IMR-90 (cell line): ENCODE measurements around the gene TK1. TPM values are rescaled to one million over a fixed set of nuclear protein-coding genes. Genes with fewer than 3 reads are reported as not detected.

ENCODE experiments used
- ATAC-seq: fragments of 200-7000 bp; cut with Tn5 transposase; 2 replicates; pipeline ENCODE4 v1.9.1; 2020; ENCODE audit warnings: low read depth, mild to moderate bottlenecking, moderate library complexity
- BruUV-seq: library from RNA; stranded (reverse); fragments of 400-500 nt; replicated peaks from 2 replicates; lab custom pipeline; 2021; lab: Mats Ljungman, UMichigan
- CTCF ChIA-PET: fragments of 300-600 bp; formaldehyde crosslinking; extraction: SDS; loops from one replicate; lab custom pipeline; 2021; ENCODE audit warnings: antibody characterized with exemption; lab: Yijun Ruan, JAX
- POLR2A ChIA-PET: fragments of 300-600 bp; sonication (Branson Sonifier 250); formaldehyde crosslinking; loops from one replicate; lab custom pipeline; 2022; ENCODE audit warnings: antibody characterized with exemption; ENCODE audit not compliant: unreplicated experiment; lab: Charles Lee
- DNase-seq: peaks from one replicate; pipeline ENCODE4 v3.0.0; 2013
- H2AFZ ChIP-seq: replicated peaks from 2 replicates; pipeline ENCODE3; 2013; ENCODE audit warnings: low read length, mild to moderate bottlenecking; ENCODE audit not compliant: poor library complexity
- H2AK5ac ChIP-seq: 2 replicates; pipeline ENCODE4 v1.6.1; 2013; ENCODE audit warnings: low read depth, low read length, inconsistent platforms
- H2AK9ac ChIP-seq: replicated peaks from 2 replicates; pipeline ENCODE3; 2013; ENCODE audit warnings: mild to moderate bottlenecking, low read depth, low read length, moderate library complexity; ENCODE audit not compliant: poor library complexity
- H2BK120ac ChIP-seq: 2 replicates; pipeline ENCODE4 v1.6.1; 2013; ENCODE audit warnings: low read depth, low read length, inconsistent platforms
- H2BK15ac ChIP-seq: 3 replicates; pipeline ENCODE4 v1.6.1; 2013; ENCODE audit warnings: low read depth, low read length, inconsistent platforms
- H2BK20ac ChIP-seq: 2 replicates; pipeline ENCODE4 v1.6.1; 2013; ENCODE audit warnings: low read depth, mild to moderate bottlenecking, inconsistent platforms, low read length, moderate library complexity
- H2BK5ac ChIP-seq: 2 replicates; pipeline ENCODE4 v1.6.1; 2013; ENCODE audit warnings: mild to moderate bottlenecking, low read depth, low read length, inconsistent platforms; ENCODE audit not compliant: poor library complexity, severe bottlenecking
- H3K14ac ChIP-seq: replicated peaks from 2 replicates; pipeline ENCODE4 v1.6.1; 2013; ENCODE audit warnings: low read depth, low read length, inconsistent platforms
- H3K18ac ChIP-seq: 2 replicates; pipeline ENCODE4 v1.6.1; 2013; ENCODE audit warnings: low read depth, low read length, control low read depth
- H3K23ac ChIP-seq: 2 replicates; pipeline ENCODE4 v1.6.1; 2013; ENCODE audit warnings: low read depth, low read length, inconsistent platforms
- H3K27ac ChIP-seq: 2 replicates; pipeline ENCODE4 v1.5.1; 2013; ENCODE audit warnings: mild to moderate bottlenecking, control low read depth, low read length; ENCODE audit not compliant: insufficient read depth
- H3K27me3 ChIP-seq: 2 replicates; pipeline ENCODE4 v1.6.1; 2013; ENCODE audit warnings: low read length; ENCODE audit not compliant: control insufficient read depth, insufficient read depth
- H3K36me3 ChIP-seq: 2 replicates; pipeline ENCODE4 v1.6.1; 2013; ENCODE audit warnings: low read length, mixed read lengths; ENCODE audit not compliant: control insufficient read depth, insufficient read depth
- H3K4ac ChIP-seq: 2 replicates; pipeline ENCODE4 v1.6.1; 2013; ENCODE audit warnings: low read depth, low read length, inconsistent platforms
- H3K4me1 ChIP-seq: 2 replicates; pipeline ENCODE4 v1.6.1; 2013; ENCODE audit warnings: low read length, mixed read lengths; ENCODE audit not compliant: control insufficient read depth, insufficient read depth
- H3K4me2 ChIP-seq: 2 replicates; pipeline ENCODE4 v1.6.1; 2013; ENCODE audit warnings: low read depth, mild to moderate bottlenecking, control low read depth, low read length, moderate library complexity
- H3K4me3 ChIP-seq: 2 replicates; pipeline ENCODE4 v1.5.1; 2013; ENCODE audit warnings: low read depth, mild to moderate bottlenecking, control low read depth, low read length, moderate library complexity; ENCODE audit not compliant: insufficient read depth
- H3K56ac ChIP-seq: 2 replicates; pipeline ENCODE4 v1.6.1; 2013; ENCODE audit warnings: low read length, inconsistent platforms; ENCODE audit not compliant: insufficient read depth; ENCODE audit errors: extremely low read depth
- H3K79me1 ChIP-seq, 2 experiments: 2 replicates each; pipeline ENCODE4 v1.6.1; 2013; ENCODE audit warnings: low read length in 2 of 2, inconsistent platforms in 1 of 2, low read depth in 1 of 2
- H3K9ac ChIP-seq: 2 replicates; pipeline ENCODE4 v1.6.1; 2013; ENCODE audit warnings: low read depth, low read length, control low read depth
- H3K9me1 ChIP-seq: 2 replicates; pipeline ENCODE4 v1.6.1; 2013; ENCODE audit warnings: low read length, inconsistent platforms; ENCODE audit not compliant: insufficient read depth
- H3K9me3 ChIP-seq: 2 replicates; pipeline ENCODE4 v1.6.1; 2013; ENCODE audit warnings: low read length; ENCODE audit not compliant: control insufficient read depth, insufficient read depth
- H4K20me1 ChIP-seq: 2 replicates; pipeline ENCODE4 v1.6.1; 2013; ENCODE audit warnings: low read length, inconsistent platforms; ENCODE audit not compliant: insufficient read depth
- H4K5ac ChIP-seq: 2 replicates; pipeline ENCODE4 v1.6.1; 2013; ENCODE audit warnings: mild to moderate bottlenecking, low read depth, low read length, control low read depth
- H4K8ac ChIP-seq, 2 experiments: 2 replicates each; pipeline ENCODE4 v1.6.1; 2013; ENCODE audit warnings: low read depth in 2 of 2, low read length in 2 of 2, control low read depth in 1 of 2, inconsistent platforms in 1 of 2
- H4K91ac ChIP-seq: 2 replicates; pipeline ENCODE4 v1.6.1; 2013; ENCODE audit warnings: low read depth, low read length, inconsistent platforms; ENCODE audit not compliant: insufficient read depth
- FOS ChIP-seq: fragments of 150-350 bp; IDR thresholded peaks from 2 replicates; pipeline ENCODE4 v1.6.1; 2016; ENCODE audit warnings: low read depth, low read length
- WGBS, 2 experiments: methylation state at CpG; one replicate each; pipeline versions ENCODE4 v1.1.5 to v1.1.7; 2013; ENCODE audit warnings: missing lambda C conversion rate in 2 of 2; ENCODE audit not compliant: insufficient read length in 1 of 2; ENCODE audit errors: extremely low coverage in 2 of 2; 5-methylcytosine and 5-hydroxymethylcytosine counted together
- dilution Hi-C: fragments of 300-500 bp; cut with HindIII; formaldehyde crosslinking; loops from one replicate; pipeline ENCODE4 v1.14.3; 2018; ENCODE audit warnings: low sequenced_read_pairs; ENCODE audit not compliant: unreplicated experiment
- in situ Hi-C: fragments of 300-500 bp; cut with MboI; formaldehyde crosslinking; loops from 3 replicates; pipeline ENCODE4 v1.14.3; 2019; ENCODE audit warnings: low sequenced_read_pairs, inconsistent platforms, mixed read lengths
- intact Hi-C: fragments of 100-400 bp; cut with micrococcal nuclease; formaldehyde crosslinking; loops from 2 replicates; pipeline ENCODE4 v1.10.0; 2022
- polyA plus RNA-seq, 3 experiments: library from polyadenylated mRNA; depleted of rRNA; stranded (reverse); fragments of >200 nt; gene quantifications; 2 replicates each; pipeline ENCODE4 v1.2.3, GENCODE V29; 2012; ENCODE audit warnings: low replicate concordance in 1 of 3
- total RNA-seq: library from RNA; depleted of rRNA; stranded (reverse); fragments of >200 nt; gene quantifications from 2 replicates; pipeline ENCODE4 v1.2.3, GENCODE V29; 2012

The TK1 gene
- total and polyA plus RNA-seq, 2 of the 4 experiments (the other 2 are of a cell fraction), result 150 to 219 TPM

GRCh38 chr17:78148286-78149016, 38.4 kb downstream of the TK1 start:
- Histone ChIP-seq H3K4me3 (no peak overlapping the region), H2BK20ac (no peak overlapping the region), H3K56ac (no peak overlapping the region), H3K27me3 (no peaks in the 10 kb centered on the region; the same call in 1 of the 2 replicates), H3K4me1 (peaks cover 3% of the 10 kb centered on the region; the same call in 1 of the 2 replicates), H3K27ac (no peak overlapping the region), H3K9me1 (no peaks in the 10 kb centered on the region), H3K4ac (no peak overlapping the region), H2AFZ (peak overlapping the region; percentile 60), H4K5ac (no peak overlapping the region), H3K23ac (no peak overlapping the region), H2BK5ac (no peak overlapping the region), H3K9me3 (no peaks in the 10 kb centered on the region), H3K14ac (no peak overlapping the region), H3K9ac (no peak overlapping the region), H2BK120ac (no peak overlapping the region), H2BK15ac (no peak overlapping the region), H3K79me1 (no peaks in the 10 kb centered on the region), H2AK9ac (no peak overlapping the region), H3K18ac (no peak overlapping the region), H4K20me1 (no peaks in the 10 kb centered on the region), H2AK5ac (no peak overlapping the region), H3K4me2 (no peak overlapping the region), H3K36me3 (no peaks in the 10 kb centered on the region), H4K8ac (no peak overlapping the region), H4K91ac (no peak overlapping the region)
- no peak for DNase-seq
- no TSS peak for BruUV-seq
- TF ChIP-seq FOS, result no peak
- POLR2A ChIA-PET, result no interaction called here
- ATAC-seq, result no peak
- dilution Hi-C loops (no loop called here), in situ Hi-C loops (no loop called here), intact Hi-C loops (no loop called here)
- CTCF ChIA-PET, result no interaction called here
- 53% methylated on average over 9 of the region's 14 CpGs; no CpG with 5 or more reads in 1 of the 2 experiments for WGBS, 2 experiments
